ENCODE data around the gene FAM117B. TPM values are rescaled to one million over a fixed set of nuclear protein-coding genes. Genes with fewer than 3 reads are reported as not detected.

The FAM117B gene
- total and polyA plus RNA-seq, 2 of the 8 experiments (the other 6 are each of a cell fraction or from before 2014, with no cell fraction given): 3.9 to 22.6 TPM

GRCh38 chr2:202657876-202658275 lies 23.1 kb downstream of the FAM117B start (continued):
- TF ChIP-seq CHD7 (IDR thresholded peaks at IDR 0.05; ENCODE audit: insufficient replicate concordance, low read length) (no peak), POLR2AphosphoS5 (IDR thresholded peaks at IDR 0.05; ENCODE audit: low read depth, low read length) (no peak), CTBP2 (IDR thresholded peaks at IDR 0.05; ENCODE audit: borderline replicate concordance, insufficient read depth, insufficient read length, low read length) (no peak), PHF8 (conservative IDR thresholded peaks at IDR 0.05; ENCODE audit: low read depth, low read length) (no peak), SP4 (IDR thresholded peaks at IDR 0.05; ENCODE audit: low read length) (no peak), RNF2 (IDR thresholded peaks at IDR 0.05; ENCODE audit: borderline replicate concordance, low read depth, low read length, missing control alignments, poor library complexity, severe bottlenecking) (no peak), SRF (IDR thresholded peaks at IDR 0.05; ENCODE audit: low read depth, low read length) (no peak)

Measured in H1 (cell line).